ENCODE data around the gene RRP9.
"Not testable (repeated sequence)": the region's sequence is repeated elsewhere in the genome, so short reads cannot be mapped to it uniquely, and the experiment has no call there.

Gene RRP9

GRCh38 chr3:51904034-51904823, 37.5 kb downstream of the RRP9 start:
- no peak for DNase-seq (ENCODE audit: low spot score)

GRCh38 chr3:51902361-51902760, 39.3 kb downstream of the RRP9 start:
- DNase-seq (ENCODE audit: low spot score), result not testable (repeated sequence)

GRCh38 chr3:51900043-51900442, 41.7 kb downstream of the RRP9 start:
- not testable (repeated sequence) for DNase-seq (ENCODE audit: low spot score)

- no peak for DNase-seq (ENCODE audit: low spot score)
Measured at GRCh38 chr3:51897391-51897790, 44.3 kb downstream of the RRP9 start.

- no peak for DNase-seq (ENCODE audit: low spot score)
Measured at GRCh38 chr3:51896607-51897305, 44.9 kb downstream of the RRP9 start.

- DNase-seq (ENCODE audit: low spot score), result no peak
Measured at GRCh38 chr3:51894939-51895338, 46.8 kb downstream of the RRP9 start.

GRCh38 chr3:51894391-51894790, 47.3 kb downstream of the RRP9 start:
- no peak for DNase-seq (ENCODE audit: low spot score)

GRCh38 chr3:51891242-51892039, 50.3 kb downstream of the RRP9 start:
- no peak for DNase-seq (ENCODE audit: low spot score)

GRCh38 chr3:51888463-51889105, 53.1 kb downstream of the RRP9 start:
- DNase-seq (ENCODE audit: low spot score), result no peak

- DNase-seq (ENCODE audit: low spot score), result no peak
Measured at GRCh38 chr3:51887620-51888019, 54.1 kb downstream of the RRP9 start.

- no peak for DNase-seq (ENCODE audit: low spot score)
Measured at GRCh38 chr3:51886447-51886846, 55.3 kb downstream of the RRP9 start.

All from kidney capillary endothelial cell (primary cell).